H9 (cell line): ENCODE data around the gene BTBD1. TPM values are rescaled to one million over a fixed set of nuclear protein-coding genes. Genes with fewer than 3 reads are reported as not detected.

ENCODE experiments used
- DNase-seq: peaks from one replicate; pipeline ENCODE4 v3.0.0-alpha.2; 2017
- H2AFZ ChIP-seq: one replicate; pipeline ENCODE4 v1.6.1; 2013; ENCODE audit warnings: mild to moderate bottlenecking, low read length, control low read depth, moderate library complexity
- H2AK5ac ChIP-seq: 2 replicates; pipeline ENCODE4 v1.6.1; 2013; ENCODE audit warnings: low read length, control low read depth, mixed read lengths; ENCODE audit not compliant: insufficient read length
- H2BK120ac ChIP-seq: one replicate; pipeline ENCODE4 v1.6.1; 2013; ENCODE audit warnings: low read depth, mild to moderate bottlenecking, low read length, control low read depth, inconsistent platforms; ENCODE audit not compliant: poor library complexity, severe bottlenecking
- H2BK12ac ChIP-seq: 2 replicates; pipeline ENCODE4 v1.6.1; 2013; ENCODE audit warnings: low read length, control low read depth, mixed read lengths, low read depth; ENCODE audit not compliant: insufficient read length
- H2BK15ac ChIP-seq: 2 replicates; pipeline ENCODE4 v1.6.1; 2013; ENCODE audit warnings: low read depth, low read length, control low read depth
- H2BK20ac ChIP-seq: one replicate; pipeline ENCODE4 v1.6.1; 2013; ENCODE audit warnings: low read depth, mild to moderate bottlenecking, low read length, control low read depth, inconsistent platforms; ENCODE audit not compliant: poor library complexity, severe bottlenecking
- H2BK5ac ChIP-seq: 2 replicates; pipeline ENCODE4 v1.6.1; 2013; ENCODE audit warnings: low read length, control low read depth, mixed read lengths; ENCODE audit not compliant: insufficient read length
- H3K14ac ChIP-seq: 2 replicates; pipeline ENCODE4 v1.6.1; 2013; ENCODE audit warnings: low read length, control low read depth; ENCODE audit not compliant: insufficient read depth
- H3K18ac ChIP-seq: 2 replicates; pipeline ENCODE4 v1.6.1; 2013; ENCODE audit warnings: low read depth, mild to moderate bottlenecking, mixed read lengths, low read length, control low read depth; ENCODE audit not compliant: insufficient read length
- H3K23ac ChIP-seq: 2 replicates; pipeline ENCODE4 v1.6.1; 2013; ENCODE audit warnings: low read length, control low read depth, mixed read lengths, low read depth; ENCODE audit not compliant: insufficient read length
- H3K23me2 ChIP-seq: 2 replicates; pipeline ENCODE4 v1.6.1; 2013; ENCODE audit warnings: low read depth, mild to moderate bottlenecking, mixed read lengths, low read length, control low read depth; ENCODE audit not compliant: insufficient read length, poor library complexity, severe bottlenecking
- H3K27ac ChIP-seq: 2 replicates; pipeline ENCODE4 v1.5.1; 2013; ENCODE audit warnings: low read length, control low read depth, mixed read lengths, low read depth; ENCODE audit not compliant: insufficient read length
- H3K27me3 ChIP-seq: 2 replicates; pipeline ENCODE4 v1.6.1; 2013; ENCODE audit warnings: low read length, control low read depth, inconsistent platforms; ENCODE audit not compliant: insufficient read depth
- H3K4ac ChIP-seq: 2 replicates; pipeline ENCODE4 v1.6.1; 2013; ENCODE audit warnings: low read depth, mild to moderate bottlenecking, control low read depth, inconsistent platforms, low read length, moderate library complexity
- H3K4me1 ChIP-seq: 2 replicates; pipeline ENCODE4 v1.6.1; 2013; ENCODE audit warnings: low read length, control low read depth, inconsistent platforms; ENCODE audit not compliant: insufficient read depth
- H3K4me2 ChIP-seq: 2 replicates; pipeline ENCODE4 v1.6.1; 2013; ENCODE audit warnings: low read length, control low read depth, mixed read lengths; ENCODE audit not compliant: insufficient read length, insufficient read depth
- H3K56ac ChIP-seq: 2 replicates; pipeline ENCODE4 v1.6.1; 2013; ENCODE audit warnings: low read depth, mild to moderate bottlenecking, mixed read lengths, low read length, control low read depth; ENCODE audit not compliant: insufficient read length
- H3K79me1 ChIP-seq: 2 replicates; pipeline ENCODE4 v1.6.1; 2013; ENCODE audit warnings: low read depth, mild to moderate bottlenecking, moderate library complexity, low read length, control low read depth, inconsistent platforms; ENCODE audit not compliant: insufficient read depth, poor library complexity, severe bottlenecking
- H3K79me2 ChIP-seq: 2 replicates; pipeline ENCODE4 v1.6.1; 2013; ENCODE audit warnings: low read length, control low read depth, inconsistent platforms; ENCODE audit not compliant: insufficient read depth
- H3K9ac ChIP-seq: 2 replicates; pipeline ENCODE4 v1.6.1; 2013; ENCODE audit warnings: low read length, control low read depth, mixed read lengths; ENCODE audit not compliant: insufficient read length; ENCODE audit errors: extremely low read depth
- H3K9me3 ChIP-seq: one replicate; pipeline ENCODE4 v1.6.1; 2013; ENCODE audit warnings: low read depth, low read length, inconsistent platforms; ENCODE audit not compliant: control insufficient read depth
- H3T11ph ChIP-seq: one replicate; pipeline ENCODE4 v1.6.1; 2013; ENCODE audit warnings: mild to moderate bottlenecking, low read length, control low read depth, inconsistent platforms
- H4K20me1 ChIP-seq: one replicate; pipeline ENCODE4 v1.6.1; 2013; ENCODE audit not compliant: control insufficient read depth, insufficient read length, insufficient read depth
- H4K5ac ChIP-seq: 2 replicates; pipeline ENCODE4 v1.6.1; 2013; ENCODE audit warnings: low read depth, mild to moderate bottlenecking, mixed read lengths, low read length, control low read depth; ENCODE audit not compliant: insufficient read length
- H4K8ac ChIP-seq: replicated peaks from 2 replicates; pipeline ENCODE4 v1.6.1; 2013; ENCODE audit warnings: low read length, control low read depth, mixed read lengths, low read depth; ENCODE audit not compliant: insufficient read length
- H4K91ac ChIP-seq: 2 replicates; pipeline ENCODE4 v1.6.1; 2013; ENCODE audit warnings: low read depth, mild to moderate bottlenecking, moderate library complexity, mixed read lengths, low read length, control low read depth; ENCODE audit not compliant: insufficient read length
- H3K27ac Mint-ChIP-seq, 3 experiments: 2 replicates in 2 of 3; 3 replicates in 1 of 3; pipeline ENCODE4 v1.8.0; 2020 to 2021; ENCODE audit warnings: mixed read lengths in 3 of 3, mild to moderate bottlenecking in 1 of 3, moderate library complexity in 1 of 3
- H3K27me3 Mint-ChIP-seq: 2 replicates; pipeline ENCODE4 v1.8.0; 2021; ENCODE audit warnings: low read depth, mild to moderate bottlenecking, moderate library complexity, mixed read lengths
- H3K36me3 Mint-ChIP-seq, 3 experiments: 2 replicates in 2 of 3; 3 replicates in 1 of 3; pipeline ENCODE4 v1.8.0; 2020 to 2021; ENCODE audit warnings: low read depth in 3 of 3, mixed read lengths in 3 of 3; ENCODE audit not compliant: insufficient read depth in 1 of 3
- H3K4me1 Mint-ChIP-seq, 2 experiments: 2 replicates each; pipeline ENCODE4 v1.8.0; 2020; ENCODE audit warnings: mixed read lengths in 2 of 2
- H3K4me3 Mint-ChIP-seq, 2 experiments: 2 replicates in 1 of 2; 3 replicates in 1 of 2; pipeline ENCODE4 v1.8.0; 2020 to 2021; ENCODE audit warnings: mild to moderate bottlenecking in 2 of 2, mixed read lengths in 2 of 2, moderate library complexity in 1 of 2
- H3K9me3 Mint-ChIP-seq, 2 experiments: 2 replicates in 1 of 2; 3 replicates in 1 of 2; pipeline ENCODE4 v1.8.0; 2020; ENCODE audit warnings: mild to moderate bottlenecking in 2 of 2, mixed read lengths in 2 of 2, moderate library complexity in 1 of 2
- CTCF ChIP-seq: fragments of 200-600 bp; sonication (generic); conservative IDR thresholded peaks from 3 replicates; pipeline ENCODE4 v1.8.0; 2021; ENCODE audit warnings: antibody characterized with exemption, mild to moderate bottlenecking
- WGBS: extraction: QIAGEN DNeasy Blood & Tissue Kit; methylation state at CpG from one replicate; pipeline ENCODE4 v1.1.7; 2013; ENCODE audit warnings: missing lambda C conversion rate, low lambda C conversion rate, mixed read lengths; ENCODE audit not compliant: insufficient read length; ENCODE audit errors: extremely low coverage; 5-methylcytosine and 5-hydroxymethylcytosine counted together
- total RNA-seq: library from RNA; stranded (reverse); gene quantifications from 2 replicates; pipeline ENCODE4 v1.2.1, GENCODE V29; 2021

The BTBD1 gene
- total RNA-seq, 1 experiment from 2014 or later, result 43.3 TPM

- Histone ChIP-seq H3K23ac (no peak overlapping the region), H2BK5ac (no peak overlapping the region), H2AFZ (no peak overlapping the region), H3K23me2 (no peaks in the 10 kb centered on the region), H3T11ph (no peak overlapping the region), H2BK20ac (no peak overlapping the region), H3K4ac (no peak overlapping the region), H3K27me3 (no peaks in the 10 kb centered on the region), H3K4me1 (no peaks in the 10 kb centered on the region), H2BK120ac (no peak overlapping the region), H2BK12ac (no peak overlapping the region), H2AK5ac (no peak overlapping the region), H2BK15ac (no peak overlapping the region), H4K8ac (no peak overlapping the region), H3K9ac (no peak overlapping the region), H3K79me1 (no peaks in the 10 kb centered on the region), H4K20me1 (no peaks in the 10 kb centered on the region), H3K56ac (no peak overlapping the region), H4K91ac (no peak overlapping the region), H3K14ac (no peak overlapping the region), H3K4me2 (no peak overlapping the region), H3K9me3 (no peaks in the 10 kb centered on the region), H4K5ac (no peak overlapping the region), H3K27ac (no peak overlapping the region), H3K79me2 (no peaks in the 10 kb centered on the region), H3K18ac (no peak overlapping the region)
- Mint-ChIP-seq H3K9me3 (peaks cover 0 to 6% of the 10 kb centered on the region in 2 experiments; a peak in 2 of 5 replicates), H3K36me3 (peaks cover 0 to 4% (median 0%) of the 10 kb centered on the region in 3 experiments; a peak in 3 of 7 replicates), H3K4me3 (peak overlapping the region in 1 of 2 experiments; percentile 9; a peak in 1 of 5 replicates), H3K27ac (peak overlapping the region in 1 of 3 experiments; percentile 60; a peak in 1 of 7 replicates), H3K27me3 (peaks cover 15% of the 10 kb centered on the region), H3K4me1 (peaks cover 0 to 10% of the 10 kb centered on the region in 2 experiments; a peak in 1 of 4 replicates)
- no CpG with 5 or more reads among the region's 5 CpGs for WGBS
- TF ChIP-seq CTCF, result no peak
- DNase-seq, result no peak
These were observed 47.0 kb upstream of the BTBD1 start for GRCh38 chr15:83113881-83114674.
